Measurements from ENCODE around the gene KCND1.
"Not testable (repeated sequence)": the region's sequence is repeated elsewhere in the genome, so short reads cannot be mapped to it uniquely, and the experiment has no call there.

KCND1 gene

DNA sequence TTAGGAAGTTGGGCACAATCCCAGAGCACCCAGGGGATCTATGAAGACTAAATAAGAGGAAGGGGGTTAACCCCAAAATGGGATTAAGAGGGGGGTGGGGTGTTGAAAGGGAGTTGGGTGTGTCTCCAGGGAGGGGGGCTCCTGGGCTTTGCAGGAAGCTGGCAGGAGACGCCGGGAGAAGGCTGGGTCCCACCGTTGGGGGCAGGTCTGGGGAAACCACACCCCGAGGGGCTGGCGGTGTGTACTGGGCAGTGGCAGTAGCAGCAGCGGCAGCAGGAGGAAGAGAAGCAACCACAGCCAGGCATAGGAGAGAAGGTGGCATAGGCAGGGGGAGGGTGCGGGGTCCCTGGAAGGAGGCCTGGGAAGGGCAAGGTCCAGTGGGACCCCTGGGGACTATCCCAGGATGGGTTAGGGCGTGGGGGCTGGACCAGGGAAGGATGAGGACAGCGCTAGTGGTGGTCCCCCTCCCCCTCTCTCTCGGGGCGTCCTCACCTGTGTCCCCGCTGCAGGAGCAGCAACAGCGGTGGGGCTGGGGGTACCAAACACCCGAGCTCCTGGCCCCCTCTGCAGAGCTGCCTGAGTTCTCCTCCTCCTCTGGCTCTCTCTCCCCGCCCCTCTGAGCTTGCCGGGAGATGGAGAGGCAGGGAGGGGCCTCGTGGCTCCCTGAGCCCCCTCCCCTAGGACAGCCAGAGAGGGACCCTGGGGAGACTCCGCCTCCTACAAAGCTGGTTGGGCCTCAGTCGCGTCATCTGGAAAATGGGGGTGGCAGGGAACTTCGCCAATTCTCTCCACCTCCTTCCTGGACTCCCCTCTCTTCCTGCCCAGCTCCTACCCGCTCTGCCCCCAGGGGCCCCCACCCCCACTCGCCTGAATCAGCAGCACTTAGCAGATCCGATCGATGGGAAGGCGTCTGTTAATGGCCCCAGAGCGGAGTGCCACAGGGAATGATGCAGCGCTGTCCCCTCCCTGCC, at the start of gene KCND1:
Gene KCND1 (minus strand): TSS at position 596 of the 971 bp plus-strand sequence. CDS start 1,573 bp downstream, outside the sequence.
- peak; percentile 9 to 13 for DNase-seq

- no peak for DNase-seq
Observed at GRCh38 chrX:49019599-49020249, 48.1 kb upstream of the KCND1 start.

- no peak for DNase-seq
Observed at GRCh38 chrX:49019050-49019449, 47.4 kb upstream of the KCND1 start.

GRCh38 chrX:49003696-49004095, 32.1 kb upstream of the KCND1 start:
- no peak for DNase-seq

GRCh38 chrX:49002091-49002935, 30.7 kb upstream of the KCND1 start, which contains the start of gene GRIPAP1:
TSS of gene GRIPAP1 (minus strand) at chrX:49002264. CDS start at chrX:49002229, 35 bp downstream.
- peak; percentile 67 to 70 for DNase-seq

GRCh38 chrX:49001521-49002090, 30.0 kb upstream of the KCND1 start:
- DNase-seq = peak; percentile 27 to 46

- DNase-seq = no peak
Observed at GRCh38 chrX:49000636-49001035, 29.0 kb upstream of the KCND1 start.

DNA sequence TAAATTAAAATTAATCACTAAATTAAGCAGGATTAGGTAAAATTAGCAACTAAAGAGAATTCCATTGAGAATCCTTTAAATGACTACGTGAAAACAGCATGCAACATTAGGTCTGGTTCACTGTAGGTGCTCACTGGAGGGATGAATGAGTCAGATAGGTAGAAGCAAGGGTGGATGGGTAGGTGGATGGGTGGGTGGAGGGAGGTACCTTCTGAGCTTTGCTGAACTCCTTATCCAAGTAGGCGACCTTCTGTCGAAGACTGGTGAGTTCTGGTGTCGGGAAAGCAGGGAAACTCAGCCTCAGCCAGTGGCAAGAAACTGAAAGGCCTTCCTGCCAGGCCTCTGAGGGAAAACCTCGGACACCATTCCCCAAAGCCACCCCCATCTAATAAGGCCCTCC, 27.4 kb upstream of the KCND1 start:
- peak in 1 of 2 experiments; percentile 39 for DNase-seq

- DNase-seq = no peak
Observed at GRCh38 chrX:48998391-48998790, 26.7 kb upstream of the KCND1 start.

DNA sequence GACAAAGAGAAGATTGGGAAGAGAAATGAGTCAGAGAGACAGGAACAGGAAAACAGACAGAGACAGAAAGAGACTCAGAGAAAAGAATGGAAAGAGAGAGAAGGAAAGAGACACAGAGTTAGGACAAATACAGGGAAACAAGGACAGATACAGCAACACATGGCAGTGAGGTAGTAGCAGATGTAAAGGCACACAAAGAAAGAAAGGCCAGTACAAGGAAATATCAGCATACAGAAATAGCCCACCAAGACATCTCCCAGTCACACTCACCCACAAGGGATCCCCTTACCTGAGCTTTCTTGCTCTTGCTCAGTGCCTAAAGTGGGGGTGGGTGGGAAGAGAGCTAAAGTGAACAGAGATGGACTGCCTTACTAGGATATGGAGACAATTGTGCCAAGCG, 26.2 kb upstream of the KCND1 start:
- no peak for DNase-seq

- no peak for DNase-seq
Observed at GRCh38 chrX:48997455-48997854, 25.8 kb upstream of the KCND1 start.

DNA sequence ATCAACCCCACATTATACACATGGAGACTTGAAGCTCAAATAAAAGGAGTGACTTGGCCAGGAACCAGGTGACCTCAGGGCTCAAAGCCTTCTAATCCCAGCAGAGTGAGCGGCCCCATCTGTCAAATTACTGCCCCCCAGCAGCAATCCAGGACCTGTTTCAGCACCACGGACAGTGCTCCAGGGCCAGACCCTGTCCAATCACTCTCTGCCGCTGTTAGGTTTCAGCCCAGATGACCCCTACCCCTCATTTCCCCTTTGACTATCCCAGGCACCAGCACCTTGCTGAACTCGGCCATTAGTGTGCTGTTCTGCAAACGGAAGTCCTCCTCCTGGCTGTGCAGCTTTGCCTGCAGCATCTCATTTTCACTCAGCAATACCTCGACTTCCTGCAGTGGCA, 25.3 kb upstream of the KCND1 start:
- DNase-seq = no peak

- DNase-seq = no peak
Observed at GRCh38 chrX:48992341-48992740, 20.7 kb upstream of the KCND1 start.

DNA sequence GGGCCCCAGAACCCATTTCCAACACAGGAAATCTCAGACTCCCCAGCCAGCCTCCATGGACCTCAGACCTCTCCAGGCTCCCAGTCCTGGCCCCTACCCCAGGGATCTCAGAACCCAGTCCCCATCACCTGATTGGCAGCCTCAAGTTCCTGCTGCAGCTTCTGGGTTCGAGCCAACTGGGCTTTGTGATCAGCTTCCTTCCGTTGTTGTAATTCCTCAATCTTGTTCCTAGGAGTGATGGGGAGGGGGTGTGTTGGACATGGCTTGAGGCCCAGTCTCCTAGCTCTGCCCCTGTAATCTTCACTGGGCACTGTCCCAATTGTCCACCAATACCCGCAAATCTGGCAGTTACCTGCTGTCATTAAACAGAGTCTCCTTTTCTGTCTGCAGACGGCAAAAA, 17.8 kb upstream of the KCND1 start:
- no peak for DNase-seq

DNA sequence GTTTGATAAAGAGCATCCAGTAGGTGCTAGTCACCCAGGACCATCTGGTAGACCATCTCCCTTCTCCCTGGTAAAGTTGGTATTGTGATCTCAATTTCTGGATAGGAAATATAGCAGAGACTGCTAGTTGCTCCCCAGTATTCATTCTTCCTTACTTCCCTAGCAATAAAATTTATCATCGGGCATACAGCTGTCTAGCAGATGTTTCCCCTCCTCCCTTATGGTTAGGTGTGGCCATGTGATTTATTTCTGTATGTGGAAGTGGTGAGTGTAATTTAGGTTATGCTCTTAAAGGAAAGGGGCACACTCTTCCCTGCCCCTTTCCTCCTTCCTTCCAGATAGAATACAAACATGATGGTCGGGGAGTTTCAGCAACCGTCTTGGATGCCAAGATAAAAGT, 12.3 kb upstream of the KCND1 start:
- no peak for DNase-seq

DNA sequence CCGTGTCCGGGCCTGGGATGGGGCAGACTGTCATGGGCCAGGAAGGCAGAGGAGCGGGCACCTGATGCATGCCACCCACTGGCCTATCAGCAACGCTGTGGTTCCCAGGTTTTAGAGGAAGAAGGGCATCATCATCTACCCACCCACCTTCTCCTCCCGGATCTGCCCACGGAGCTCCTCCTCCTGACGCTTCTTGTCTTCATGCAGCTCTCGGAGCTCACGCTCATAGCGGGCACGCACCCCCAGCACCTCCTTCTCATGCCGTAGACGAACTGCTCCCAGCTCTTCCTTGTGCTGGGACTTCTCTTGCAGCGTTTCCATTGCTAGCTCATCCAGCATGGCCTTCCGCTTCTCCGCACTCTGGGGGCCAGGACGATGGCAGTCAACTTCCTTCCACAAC, 11.4 kb upstream of the KCND1 start:
- no peak for DNase-seq

DNA sequence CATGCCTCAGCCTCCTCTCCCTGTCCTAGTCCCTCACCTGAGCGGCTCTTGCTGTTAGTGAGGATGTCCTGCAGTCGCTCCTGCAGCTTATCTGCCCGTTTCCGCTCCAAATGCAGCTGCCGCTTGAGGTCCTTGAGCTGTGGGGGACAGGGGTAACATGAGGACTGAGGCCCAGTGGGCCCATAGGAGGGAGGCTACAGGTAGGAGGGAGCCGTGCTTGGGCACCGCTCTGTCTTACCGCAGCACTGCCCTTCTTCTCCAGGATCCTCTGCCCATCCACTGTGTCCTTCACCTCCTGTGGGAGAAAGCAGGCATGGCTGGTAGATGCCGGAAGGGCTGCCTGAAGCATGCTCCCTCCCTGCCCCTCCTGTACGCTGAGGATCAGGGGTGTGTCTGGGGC, 9.5 kb upstream of the KCND1 start:
- DNase-seq = no peak

DNA sequence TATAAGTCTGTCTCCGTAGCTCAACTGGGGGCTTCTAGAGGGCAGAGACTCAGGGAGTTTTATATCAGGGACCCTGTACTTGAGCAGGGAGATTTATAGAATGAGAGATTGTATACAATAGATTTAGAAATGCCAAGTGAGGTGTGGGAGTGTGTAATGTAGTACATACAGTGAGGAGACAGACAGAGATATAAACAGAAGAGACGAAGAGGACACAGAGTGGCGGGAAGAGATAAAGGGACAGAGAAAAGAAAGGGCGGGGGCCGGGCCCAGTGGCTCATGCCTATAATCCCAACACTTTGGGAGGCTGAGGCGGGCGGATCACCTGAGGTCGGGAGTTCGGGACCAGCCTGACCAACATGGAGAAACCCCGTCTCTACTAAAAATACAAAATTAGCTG, 8.7 kb upstream of the KCND1 start:
- DNase-seq = not testable (repeated sequence)

DNA sequence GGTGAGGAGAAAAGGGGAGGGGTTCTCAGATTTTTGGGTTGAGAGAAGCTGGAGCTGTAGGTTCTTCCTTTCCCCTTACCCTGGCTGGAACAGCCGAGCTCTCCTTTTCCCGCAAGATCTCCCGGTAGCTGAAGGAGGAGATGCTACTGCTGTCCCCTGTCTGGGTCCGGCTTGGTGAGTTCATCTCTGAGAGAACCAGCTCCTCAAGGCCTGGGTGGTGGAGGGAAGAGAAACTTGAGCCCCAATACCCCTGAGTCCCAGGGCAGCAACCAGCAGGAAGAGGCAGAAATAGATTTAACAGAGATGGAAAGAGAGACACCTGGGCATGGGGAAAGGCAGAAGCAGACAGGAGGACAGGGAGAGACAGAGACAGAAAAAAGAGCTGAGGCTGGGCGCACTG, 6.6 kb upstream of the KCND1 start:
- no peak for DNase-seq

- DNase-seq = no peak
Observed at GRCh38 chrX:48976086-48976485, 4.4 kb upstream of the KCND1 start.

- DNase-seq = no peak
Observed at GRCh38 chrX:48975541-48975940, 3.9 kb upstream of the KCND1 start.

- no peak for DNase-seq
Observed at GRCh38 chrX:48975041-48975440, 3.4 kb upstream of the KCND1 start.

- DNase-seq = no peak
Observed at GRCh38 chrX:48974574-48974973, 2.9 kb upstream of the KCND1 start.
